ENCODE measurements around the gene FLT3LG. TPM values are rescaled to one million over a fixed set of nuclear protein-coding genes. Genes with fewer than 3 reads are reported as not detected.

The FLT3LG gene
- total RNA-seq, 1 experiment from 2014 or later: 5.1 TPM

GRCh38 chr19:49488863-49489537 lies 15.0 kb downstream of the FLT3LG start:
- DNase-seq: no peak
- no peak overlapping the region for H2AFZ ChIP-seq
- H3K79me2 ChIP-seq (ENCODE audit: low read depth): peaks cover 52% of the 10 kb centered on the region
- intact Hi-C loops (cut with micrococcal nuclease; ENCODE audit: unreplicated experiment): no loop called here
- peak overlapping the region; percentile 96 for H3K4me3 ChIP-seq
- peaks cover 18% of the 10 kb centered on the region for H3K4me1 ChIP-seq (replicated peaks; ENCODE audit: insufficient read depth)
- no TSS peak for BruUV-seq (replicated peaks)
- H4K20me1 ChIP-seq (ENCODE audit: insufficient read depth): peaks cover 52% of the 10 kb centered on the region
- CTCF ChIA-PET: interaction anchor here (0.6 kb wide), 1 partner anchor 438 kb away, joined by 3 read pairs; no protein-coding TSS in a partner anchor
- H3K27me3 ChIP-seq (ENCODE audit: insufficient read depth, low read depth): no peaks in the 10 kb centered on the region
- H3K27ac ChIP-seq: peak overlapping the region; percentile 91
- H3K9me2 ChIP-seq (ENCODE audit: insufficient read depth): no peaks in the 10 kb centered on the region
- peak overlapping the region; percentile 95 for H3K4me2 ChIP-seq
- peaks cover 51% of the 10 kb centered on the region for H3K36me3 ChIP-seq (ENCODE audit: low read depth)
- no peak for TF ChIP-seq CTCF (conservative IDR thresholded peaks at IDR 0.05)
- no peak for TF ChIP-seq EZH2 (IDR thresholded peaks at IDR 0.05; ENCODE audit: low read depth)
- H3F3A ChIP-seq (ENCODE audit: insufficient read depth, low read depth): peaks cover 64% of the 10 kb centered on the region
- no peaks in the 10 kb centered on the region for H3K9me3 ChIP-seq (ENCODE audit: insufficient read depth, low read depth)
- POLR2A ChIA-PET (ENCODE audit: unreplicated experiment): interaction anchor here (0.6 to 0.7 kb wide), 3 partner anchors 38 to 362 kb away, joined by 3 to 4 read pairs (median 4); partner anchors contain the start of gene PIH1D1

- no peak for DNase-seq
- no peaks in the 10 kb centered on the region for H3K9me3 ChIP-seq (ENCODE audit: insufficient read depth, low read depth)
- H3K9me2 ChIP-seq (ENCODE audit: insufficient read depth): no peaks in the 10 kb centered on the region
- intact Hi-C loops (cut with micrococcal nuclease; ENCODE audit: unreplicated experiment): no loop called here
- peak overlapping the region; percentile 95 for H3K4me2 ChIP-seq
- no TSS peak for BruUV-seq (replicated peaks)
- H4K20me1 ChIP-seq (ENCODE audit: insufficient read depth): peaks cover 52% of the 10 kb centered on the region
- H3K27me3 ChIP-seq (ENCODE audit: insufficient read depth, low read depth): no peaks in the 10 kb centered on the region
- POLR2A ChIA-PET (ENCODE audit: unreplicated experiment): interaction anchor here (0.7 kb wide), 1 partner anchor 38 kb away, joined by 4 read pairs; the partner anchor contains the start of gene PIH1D1
- H3K79me2 ChIP-seq (ENCODE audit: low read depth): peaks cover 52% of the 10 kb centered on the region
- H3F3A ChIP-seq (ENCODE audit: insufficient read depth, low read depth): peaks cover 71% of the 10 kb centered on the region
- peaks cover 51% of the 10 kb centered on the region for H3K36me3 ChIP-seq (ENCODE audit: low read depth)
- H3K4me3 ChIP-seq: peak overlapping the region; percentile 96
- CTCF ChIA-PET: no interaction called here
- H3K4me1 ChIP-seq (replicated peaks; ENCODE audit: insufficient read depth): peaks cover 18% of the 10 kb centered on the region
- H3K27ac ChIP-seq: peak overlapping the region; percentile 91
- TF ChIP-seq EZH2 (IDR thresholded peaks at IDR 0.05; ENCODE audit: low read depth) (no peak), CTCF (conservative IDR thresholded peaks at IDR 0.05) (no peak; the same call in 1 of the 2 replicates)
- H2AFZ ChIP-seq: no peak overlapping the region
Measured at GRCh38 chr19:49489601-49490167, 15.7 kb downstream of the FLT3LG start.

- DNase-seq: no peak
- H3K9me3 ChIP-seq (ENCODE audit: insufficient read depth, low read depth): no peaks in the 10 kb centered on the region
- CTCF ChIA-PET: no interaction called here
- H2AFZ ChIP-seq: no peak overlapping the region
- no peaks in the 10 kb centered on the region for H3K27me3 ChIP-seq (ENCODE audit: insufficient read depth, low read depth)
- peaks cover 25% of the 10 kb centered on the region for H3K4me1 ChIP-seq (replicated peaks; ENCODE audit: insufficient read depth)
- peaks cover 52% of the 10 kb centered on the region for H4K20me1 ChIP-seq (ENCODE audit: insufficient read depth)
- no TSS peak for BruUV-seq (replicated peaks)
- POLR2A ChIA-PET (ENCODE audit: unreplicated experiment): no interaction called here
- H3K79me2 ChIP-seq (ENCODE audit: low read depth): peaks cover 60% of the 10 kb centered on the region
- peak overlapping the region; percentile 95 for H3K4me2 ChIP-seq
- no peaks in the 10 kb centered on the region for H3K9me2 ChIP-seq (ENCODE audit: insufficient read depth)
- intact Hi-C loops (cut with micrococcal nuclease; ENCODE audit: unreplicated experiment): no loop called here
- peak overlapping the region; percentile 96; the same call in 1 of the 2 replicates for H3K4me3 ChIP-seq
- peak overlapping the region; percentile 91 for H3K27ac ChIP-seq
- H3K36me3 ChIP-seq (ENCODE audit: low read depth): peaks cover 51% of the 10 kb centered on the region
- H3F3A ChIP-seq (ENCODE audit: insufficient read depth, low read depth): peaks cover 79% of the 10 kb centered on the region
- no peak for TF ChIP-seq EZH2 (IDR thresholded peaks at IDR 0.05; ENCODE audit: low read depth)
- no peak for TF ChIP-seq CTCF (conservative IDR thresholded peaks at IDR 0.05)
Measured at GRCh38 chr19:49490287-49491029, 16.4 kb downstream of the FLT3LG start.
